SK-MEL-5 (cell line): ENCODE data around the gene GRID2. TPM values are rescaled to one million over a fixed set of nuclear protein-coding genes. Genes with fewer than 3 reads are reported as not detected.
"Not testable (repeated sequence)": the region's sequence is repeated elsewhere in the genome, so short reads cannot be mapped to it uniquely, and the experiment has no call there.

ENCODE experiments used
- DNase-seq: peaks from one replicate; pipeline ENCODE4 v3.0.0-alpha.2; 2016; ENCODE audit warnings: low read depth, low spot score
- in situ Hi-C: cut with HindIII; loops from 2 replicates; pipeline ENCODE4 v1.10.0; 2016; ENCODE audit warnings: low sequenced_read_pairs, high pct_unique_total_duplicates, low pct_unique_long_range_greater_than_20kb
- total RNA-seq: library from RNA; depleted of rRNA; stranded (reverse); fragments of >200 nt; shearing (Covaris generic); gene quantifications from 2 replicates; pipeline ENCODE4 v1.2.3, GENCODE V29; 2014

Gene GRID2
- total RNA-seq, 1 experiment from 2014 or later, result not detected

GRCh38 chr4:93320356-93320755 lies 1016.6 kb downstream of the GRID2 start:
- in situ Hi-C loops, result no loop called here
- DNase-seq, result no peak

GRCh38 chr4:93327346-93327745 lies 1023.6 kb downstream of the GRID2 start:
- peak; percentile 88 for DNase-seq
- in situ Hi-C loops, result no loop called here

DNA sequence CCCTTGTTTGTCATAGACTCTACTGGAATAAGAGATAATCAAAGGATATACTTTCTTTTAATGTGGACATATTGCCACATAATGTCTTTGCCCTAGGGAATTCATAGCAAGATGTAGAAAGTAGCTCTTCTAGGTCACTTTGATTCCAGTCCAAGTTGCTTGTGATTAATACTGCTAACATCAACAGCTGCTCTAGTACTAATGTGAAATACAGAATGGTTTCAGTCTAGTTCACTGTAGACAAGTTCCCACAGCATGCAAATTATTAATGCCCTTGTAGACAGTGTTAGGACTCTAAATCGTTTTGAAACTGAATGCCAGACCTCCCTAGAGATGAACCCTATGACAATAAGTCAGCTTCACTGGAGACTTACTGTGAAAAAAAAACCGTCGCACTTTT lies 1030.2 kb downstream of the GRID2 start:
- no peak for DNase-seq

GRCh38 chr4:93337196-93337595 lies 1033.4 kb downstream of the GRID2 start:
- no peak for DNase-seq
- in situ Hi-C loops, result no loop called here

More for the DNA sequence above, 1030.2 kb downstream of the GRID2 start:
- in situ Hi-C loops, result no loop called here

GRCh38 chr4:93342738-93343137 lies 1039.0 kb downstream of the GRID2 start:
- in situ Hi-C loops, result no loop called here
- DNase-seq, result no peak

- in situ Hi-C loops, result no loop called here
- no peak for DNase-seq
Measured at GRCh38 chr4:93346840-93347239, 1043.1 kb downstream of the GRID2 start.

DNA sequence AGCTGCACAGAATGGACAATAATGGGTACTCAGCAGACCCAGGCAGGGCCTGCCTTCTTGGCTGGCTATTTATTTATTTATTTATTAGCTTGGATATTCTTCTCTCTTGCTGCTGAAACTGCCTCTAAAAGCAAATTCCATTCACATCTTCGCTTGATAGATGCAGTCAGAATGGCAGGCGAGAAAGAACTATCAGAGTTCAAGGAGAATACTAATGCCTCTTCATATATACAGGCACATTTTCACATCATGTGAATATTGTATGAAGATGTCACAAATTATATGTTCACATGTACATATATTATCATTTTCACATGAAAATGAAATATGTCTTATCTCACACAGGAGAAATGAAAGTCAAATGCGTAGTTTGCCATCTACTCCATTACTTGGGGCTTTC lies 1045.1 kb downstream of the GRID2 start:
- in situ Hi-C loops, result no loop called here
- no peak for DNase-seq

GRCh38 chr4:93351846-93352245 lies 1048.1 kb downstream of the GRID2 start:
- in situ Hi-C loops, result no loop called here
- DNase-seq, result no peak

DNA sequence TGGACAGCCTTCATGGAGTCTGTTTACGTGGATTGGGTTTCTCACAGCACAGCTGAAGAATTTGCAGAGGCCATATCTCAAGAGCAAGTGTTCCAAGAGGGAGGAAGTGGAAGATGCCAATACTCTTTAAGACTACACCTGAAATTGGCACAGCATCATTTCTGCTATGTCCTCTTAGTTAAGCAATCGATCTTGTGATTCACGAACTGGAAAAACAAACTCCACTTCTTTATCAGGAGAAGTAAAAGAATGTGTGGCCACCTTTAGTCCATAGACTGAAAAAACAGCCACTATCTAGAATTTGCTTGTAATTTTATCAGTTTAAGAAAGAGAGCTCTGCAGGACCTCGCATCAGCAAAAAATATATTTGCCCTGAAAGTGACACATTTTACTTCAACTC lies 1051.6 kb downstream of the GRID2 start:
- no peak for DNase-seq
- in situ Hi-C loops, result no loop called here

GRCh38 chr4:93359586-93359985 lies 1055.8 kb downstream of the GRID2 start:
- in situ Hi-C loops, result no loop called here
- no peak for DNase-seq

DNA sequence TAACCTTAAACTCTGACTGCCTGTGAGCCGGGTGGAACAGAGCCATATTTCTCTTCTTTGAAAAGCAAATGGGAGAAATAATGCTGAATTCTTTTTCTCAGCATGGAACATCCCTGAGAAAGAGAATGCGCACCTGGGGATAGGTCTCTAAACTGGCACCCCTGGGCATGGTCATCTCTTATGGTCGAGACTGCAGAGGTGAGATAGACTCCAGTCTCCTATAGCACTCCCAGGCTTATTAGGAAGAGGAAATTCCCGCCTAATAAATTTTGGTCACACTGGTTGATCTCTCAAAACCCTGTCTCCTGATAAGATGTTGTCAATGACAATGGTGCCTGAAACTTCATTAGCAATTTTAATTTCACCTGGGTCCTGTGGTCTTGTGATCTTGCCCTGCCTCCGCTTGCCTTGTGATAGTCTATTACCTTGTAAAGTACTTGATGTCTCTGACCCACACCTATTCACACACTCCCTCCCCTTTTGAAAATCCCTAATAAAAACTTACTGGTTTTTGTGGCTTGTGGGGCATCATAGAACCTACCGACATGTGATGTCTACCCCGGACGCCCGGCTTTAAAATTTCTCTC lies 1062.5 kb downstream of the GRID2 start:
- DNase-seq, in situ Hi-C loops: not testable (repeated sequence)

DNA sequence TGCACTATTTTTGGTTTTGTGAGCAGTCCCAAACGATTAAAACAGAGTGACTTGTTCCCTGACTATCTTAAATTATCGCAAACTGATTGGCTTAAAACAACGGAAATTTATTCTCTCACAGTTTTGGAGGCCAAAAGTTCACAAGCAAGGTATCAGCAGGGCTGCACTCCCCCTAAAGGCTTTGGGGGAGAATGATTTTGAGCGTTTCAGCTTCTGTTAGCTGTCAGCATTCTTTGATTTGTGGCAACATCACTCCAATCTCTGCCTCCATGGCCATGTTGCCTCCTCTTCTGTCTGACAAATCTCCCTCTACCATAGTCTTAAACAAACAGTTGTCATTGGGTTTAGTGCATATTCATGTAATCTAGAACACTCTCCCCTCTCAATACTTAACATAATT lies 1065.2 kb downstream of the GRID2 start:
- in situ Hi-C loops, result no loop called here
- peak; percentile 2 for DNase-seq

DNA sequence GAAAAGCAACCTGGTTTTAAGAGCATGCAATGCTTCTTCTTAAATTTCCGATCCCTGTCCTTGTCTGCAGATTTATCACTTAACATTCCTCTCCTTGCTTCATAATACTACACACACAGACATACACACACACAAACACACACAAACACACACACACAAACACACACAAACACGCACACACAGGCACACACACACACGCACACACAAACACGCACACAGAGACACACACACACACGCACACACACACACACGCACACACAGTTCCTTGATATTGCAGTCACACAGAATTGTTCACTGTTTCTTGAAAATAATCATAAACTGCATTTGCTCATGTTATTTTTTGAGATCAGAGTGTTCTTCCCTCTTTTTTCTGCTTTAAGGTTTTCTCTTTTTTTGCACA lies 1066.5 kb downstream of the GRID2 start:
- in situ Hi-C loops, result no loop called here
- DNase-seq, result no peak

DNA sequence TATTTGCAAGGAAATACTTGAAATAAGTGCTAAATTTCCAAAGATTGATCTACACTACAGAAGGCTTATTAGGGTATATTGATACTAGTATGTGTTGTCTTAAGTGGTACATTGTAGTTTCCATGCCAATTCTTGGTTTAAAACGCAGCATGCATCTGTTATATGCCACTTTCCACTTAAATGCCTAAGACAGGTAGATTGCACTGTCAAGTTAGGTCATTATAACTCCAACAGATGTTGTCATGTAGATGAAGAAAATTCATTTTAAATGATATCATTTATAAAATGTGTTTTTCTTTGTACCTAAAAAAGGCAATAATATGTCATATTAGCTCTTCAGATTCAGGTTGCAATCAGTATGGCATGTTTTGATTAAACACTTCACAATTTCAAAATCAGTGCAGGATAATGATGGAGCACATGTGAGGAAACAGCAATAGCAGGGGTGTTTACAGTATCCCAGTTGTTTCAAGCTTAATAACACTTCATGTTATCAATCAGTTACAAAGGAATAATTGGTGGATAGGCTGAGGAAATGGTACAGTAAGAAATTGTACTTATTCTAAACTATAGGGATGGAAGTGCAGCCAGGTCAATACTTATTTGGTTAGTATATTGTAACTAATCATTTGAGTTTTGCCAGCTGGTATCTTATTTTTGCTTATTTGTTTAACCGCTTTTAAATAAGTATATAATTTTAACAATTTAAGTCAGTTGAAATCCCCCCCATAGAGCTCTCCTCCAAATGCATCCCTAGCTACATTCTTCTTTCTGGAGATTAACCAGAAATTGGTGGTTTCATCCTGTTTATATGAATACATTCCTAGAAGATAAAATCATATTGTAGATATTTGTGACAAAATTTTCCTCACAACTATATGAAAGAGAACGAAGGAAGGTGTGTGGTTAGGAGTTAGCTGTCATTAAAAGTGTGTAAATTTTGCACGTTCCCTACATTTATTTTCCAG lies 1070.4 kb downstream of the GRID2 start:
- DNase-seq, result no peak
- in situ Hi-C loops, result no loop called here

DNA sequence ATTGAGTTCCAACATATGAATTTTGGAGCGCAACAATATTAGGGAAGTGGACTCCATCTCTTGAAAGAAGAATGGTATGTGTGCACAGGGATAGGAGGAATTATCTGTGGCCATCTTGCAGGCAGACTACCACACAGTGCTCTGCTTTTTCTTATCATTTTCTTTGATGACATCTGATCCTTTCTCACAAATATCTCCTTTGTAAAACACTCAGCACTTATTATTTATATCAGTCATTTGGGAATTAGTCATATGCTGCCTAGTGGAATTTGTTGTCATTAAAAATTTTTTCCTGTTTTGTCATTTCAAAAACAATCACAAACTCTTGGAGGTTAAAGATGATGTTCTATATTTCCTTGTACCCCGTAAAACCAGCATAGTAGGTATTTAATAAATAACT lies 1080.5 kb downstream of the GRID2 start:
- no peak for DNase-seq

GRCh38 chr4:93384887-93385286 lies 1081.1 kb downstream of the GRID2 start:
- in situ Hi-C loops, result no loop called here
- DNase-seq, result no peak

More for the DNA sequence above, 1080.5 kb downstream of the GRID2 start:
- in situ Hi-C loops, result no loop called here

DNA sequence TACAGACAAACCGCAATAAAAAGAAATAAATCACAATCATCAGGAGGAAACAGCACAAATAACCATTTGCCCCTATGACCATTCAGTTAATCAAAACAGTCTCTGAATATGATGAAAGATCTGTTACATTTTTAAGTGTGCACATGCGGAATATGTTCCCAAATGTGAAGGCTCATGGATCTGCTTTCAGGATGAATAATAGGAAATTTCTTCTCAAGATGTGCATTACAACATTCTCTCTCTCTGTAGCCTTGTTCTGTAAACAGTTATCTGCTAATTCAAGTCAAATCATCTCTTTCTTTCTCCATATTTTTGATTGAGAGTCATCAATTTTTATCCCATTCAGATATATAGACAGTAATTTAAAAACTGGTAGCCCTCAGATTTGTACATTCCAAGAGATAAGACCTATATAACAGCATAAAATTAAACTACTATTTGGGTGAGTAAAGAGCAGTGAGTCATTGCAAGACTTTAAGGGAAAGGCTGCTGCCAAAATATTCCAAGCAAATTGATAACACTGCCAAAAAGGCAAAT lies 1090.8 kb downstream of the GRID2 start:
- DNase-seq, result no peak
- in situ Hi-C loops, result no loop called here

DNA sequence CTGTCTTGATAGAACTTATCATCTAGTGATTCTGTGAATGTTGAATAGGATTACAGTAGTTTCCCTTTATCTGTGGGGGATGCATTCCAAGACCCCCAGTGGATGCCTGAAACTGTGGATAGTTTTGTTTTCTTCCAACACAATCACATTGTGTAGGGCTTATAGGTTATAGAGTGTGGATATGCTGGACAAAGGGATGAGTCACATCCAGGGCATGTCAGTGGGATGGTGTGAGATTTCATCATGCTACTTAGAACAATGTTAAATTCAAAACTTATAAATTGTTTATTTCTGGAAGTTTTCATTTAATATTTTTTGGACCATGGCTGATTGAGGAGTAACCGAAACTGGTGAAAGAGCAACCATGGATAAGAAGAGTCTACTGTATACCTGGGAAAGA lies 1092.5 kb downstream of the GRID2 start:
- in situ Hi-C loops, result no loop called here
- no peak for DNase-seq

- in situ Hi-C loops, result no loop called here
- no peak for DNase-seq
Measured at GRCh38 chr4:93403571-93403970, 1099.8 kb downstream of the GRID2 start.
